ENCODE results near the gene PAPLN. TPM values are rescaled to one million over a fixed set of nuclear protein-coding genes. Genes with fewer than 3 reads are reported as not detected.
A peak's percentile ranks its signal among the peaks of the same experiment; 100 is the strongest.

The PAPLN gene
- polyA plus RNA-seq, 1 experiment = 1.0 TPM

DNA sequence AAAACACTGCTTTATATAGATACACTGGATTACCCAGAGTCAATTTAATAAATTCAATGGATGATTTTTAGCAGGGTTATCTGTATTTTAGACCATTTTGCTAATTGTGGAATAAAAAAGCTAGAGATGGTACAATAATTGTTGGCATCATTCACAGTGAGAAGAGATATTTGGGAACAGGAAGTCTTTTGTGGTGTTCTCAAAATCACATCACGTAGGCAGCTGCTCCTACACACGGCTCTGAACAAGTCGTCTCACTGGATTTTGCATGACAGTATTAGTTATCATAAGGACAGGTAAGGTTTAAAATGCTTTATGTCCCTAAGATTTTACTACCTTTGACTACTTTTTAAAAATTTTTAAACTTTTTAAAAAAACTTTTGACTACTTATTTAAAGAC lies 52.0 kb downstream of the PAPLN start:
- ChIA-PET CTCF (no interaction called here), POLR2A (no interaction called here)
- peaks cover 7% of the 10 kb centered on the region; the same call in 1 of the 2 replicates for H3K36me3 ChIP-seq (ENCODE audit: control insufficient read depth, insufficient read depth, low read length)

GRCh38 chr14:73289729-73290128 lies 52.4 kb downstream of the PAPLN start:
- CTCF ChIA-PET = no interaction called here

More for the DNA sequence above, 52.0 kb downstream of the PAPLN start:
- no peak for DNase-seq (ENCODE audit: low read depth)
- TF ChIP-seq, protein P1, sequence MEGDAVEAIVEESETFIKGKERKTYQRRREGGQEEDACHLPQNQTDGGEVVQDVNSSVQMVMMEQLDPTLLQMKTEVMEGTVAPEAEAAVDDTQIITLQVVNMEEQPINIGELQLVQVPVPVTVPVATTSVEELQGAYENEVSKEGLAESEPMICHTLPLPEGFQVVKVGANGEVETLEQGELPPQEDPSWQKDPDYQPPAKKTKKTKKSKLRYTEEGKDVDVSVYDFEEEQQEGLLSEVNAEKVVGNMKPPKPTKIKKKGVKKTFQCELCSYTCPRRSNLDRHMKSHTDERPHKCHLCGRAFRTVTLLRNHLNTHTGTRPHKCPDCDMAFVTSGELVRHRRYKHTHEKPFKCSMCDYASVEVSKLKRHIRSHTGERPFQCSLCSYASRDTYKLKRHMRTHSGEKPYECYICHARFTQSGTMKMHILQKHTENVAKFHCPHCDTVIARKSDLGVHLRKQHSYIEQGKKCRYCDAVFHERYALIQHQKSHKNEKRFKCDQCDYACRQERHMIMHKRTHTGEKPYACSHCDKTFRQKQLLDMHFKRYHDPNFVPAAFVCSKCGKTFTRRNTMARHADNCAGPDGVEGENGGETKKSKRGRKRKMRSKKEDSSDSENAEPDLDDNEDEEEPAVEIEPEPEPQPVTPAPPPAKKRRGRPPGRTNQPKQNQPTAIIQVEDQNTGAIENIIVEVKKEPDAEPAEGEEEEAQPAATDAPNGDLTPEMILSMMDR (IDR thresholded peaks at IDR 0.05; ENCODE audit: insufficient read depth, low read depth, low read length) = no peak
- H3K4me3 ChIP-seq (ENCODE audit: low read depth, low read length) = no peak overlapping the region
- no peaks in the 10 kb centered on the region for H3K27me3 ChIP-seq (ENCODE audit: control insufficient read depth, insufficient read depth, low read length)

GRCh38 chr14:73290279-73290678 lies 53.0 kb downstream of the PAPLN start:
- Histone ChIP-seq H3K36me3 (ENCODE audit: control insufficient read depth, insufficient read depth, low read length) (peaks cover 7% of the 10 kb centered on the region; the same call in 1 of the 2 replicates), H3K27me3 (ENCODE audit: control insufficient read depth, insufficient read depth, low read length) (no peaks in the 10 kb centered on the region), H3K4me3 (ENCODE audit: low read depth, low read length) (no peak overlapping the region)
- TF ChIP-seq, protein P1 (IDR thresholded peaks at IDR 0.05; ENCODE audit: insufficient read depth, low read depth, low read length) = no peak
- POLR2A ChIA-PET = no interaction called here
- CTCF ChIA-PET = no interaction called here
- no peak for DNase-seq (ENCODE audit: low read depth)

More at GRCh38 chr14:73289729-73290128, 52.4 kb downstream of the PAPLN start:
- Histone ChIP-seq H3K27me3 (ENCODE audit: control insufficient read depth, insufficient read depth, low read length) (no peaks in the 10 kb centered on the region), H3K4me3 (ENCODE audit: low read depth, low read length) (no peak overlapping the region), H3K36me3 (ENCODE audit: control insufficient read depth, insufficient read depth, low read length) (peaks cover 7% of the 10 kb centered on the region; the same call in 1 of the 2 replicates)
- POLR2A ChIA-PET = no interaction called here
- TF ChIP-seq, protein P1 (IDR thresholded peaks at IDR 0.05; ENCODE audit: insufficient read depth, low read depth, low read length) = no peak
- DNase-seq (ENCODE audit: low read depth) = no peak

GRCh38 chr14:73293782-73294781 lies 56.8 kb downstream of the PAPLN start:
- POLR2A ChIA-PET = no interaction called here
- TF ChIP-seq, protein P1 (IDR thresholded peaks at IDR 0.05; ENCODE audit: insufficient read depth, low read depth, low read length) = no peak
- CTCF ChIA-PET = interaction anchor here (0.6 to 3.9 kb wide), 16 partner anchors 10 to 619 kb away, joined by 3 to 110 read pairs (median 5); no protein-coding TSS in a partner anchor
- no peaks in the 10 kb centered on the region for H3K27me3 ChIP-seq (ENCODE audit: control insufficient read depth, insufficient read depth, low read length)
- peaks cover 7% of the 10 kb centered on the region; the same call in 1 of the 2 replicates for H3K36me3 ChIP-seq (ENCODE audit: control insufficient read depth, insufficient read depth, low read length)
- H3K4me3 ChIP-seq (ENCODE audit: low read depth, low read length) = no peak overlapping the region
- no peak for DNase-seq (ENCODE audit: low read depth)

DNA sequence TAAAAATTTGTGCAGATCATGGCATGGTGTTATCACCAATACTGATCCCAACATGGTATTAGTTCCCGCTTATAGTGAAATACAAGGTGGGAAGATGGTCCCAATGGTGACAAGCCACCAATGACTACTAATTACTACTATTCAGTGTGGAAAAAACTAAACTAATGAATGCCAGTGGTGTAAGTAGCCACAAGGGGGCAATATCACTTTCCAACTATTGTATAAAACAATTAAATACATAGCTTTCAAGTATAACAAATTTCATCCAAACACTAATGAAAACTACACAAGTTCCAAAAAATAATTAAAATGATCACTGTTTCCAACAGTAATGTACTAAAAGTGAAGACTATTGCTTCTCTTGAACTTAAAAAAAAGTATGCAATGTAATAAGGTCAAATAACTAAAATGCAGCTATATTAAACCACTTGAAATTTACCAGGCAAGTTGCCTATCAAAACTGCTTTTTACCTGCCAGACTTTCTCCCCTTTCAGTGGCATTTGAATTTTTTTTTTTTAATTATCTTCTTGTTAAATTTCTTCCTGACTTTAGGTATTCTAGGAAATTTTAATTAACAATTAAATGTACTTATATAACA lies 58.0 kb downstream of the PAPLN start:
- ChIA-PET CTCF (interaction anchor here (0.6 to 3.9 kb wide), 21 partner anchors 8 to 176 kb away, joined by 3 to 110 read pairs (median 5); no protein-coding TSS in a partner anchor), POLR2A (interaction anchor here (0.6 kb wide), 1 partner anchor 488 kb away, joined by 3 read pairs; no protein-coding TSS in a partner anchor)
- no peak overlapping the region for H3K4me3 ChIP-seq (ENCODE audit: low read depth, low read length)
- H3K27me3 ChIP-seq (ENCODE audit: control insufficient read depth, insufficient read depth, low read length) = no peaks in the 10 kb centered on the region
- no peak for DNase-seq (ENCODE audit: low read depth)
- TF ChIP-seq, protein P1 (IDR thresholded peaks at IDR 0.05; ENCODE audit: insufficient read depth, low read depth, low read length) = peak; percentile 64
- H3K36me3 ChIP-seq (ENCODE audit: control insufficient read depth, insufficient read depth, low read length) = peaks cover 7% of the 10 kb centered on the region; the same call in 1 of the 2 replicates
